Liver (tissue), 3 donors: ENCODE results near the gene UBXN4.

ENCODE experiments used
- CTCF ChIP-seq: fragments of 150-350 bp; IDR thresholded peaks from 2 replicates; pipeline ENCODE4 v1.5.1; 2017; ENCODE audit warnings: improper control_type of control experiment, low read depth, low read length; ENCODE audit not compliant: missing input control
- FOXA1 ChIP-seq: IDR thresholded peaks from 2 replicates; pipeline ENCODE4 v1.6.1; 2016; ENCODE audit warnings: antibody characterized with exemption
- JUND ChIP-seq, 2 donors: IDR thresholded peaks; 2 replicates each; pipeline ENCODE4 v1.6.1; 2016; ENCODE audit warnings: antibody characterized with exemption in 2 of 2
- MAX ChIP-seq: IDR thresholded peaks from 2 replicates; pipeline ENCODE4 v1.6.1; 2016; ENCODE audit warnings: antibody characterized with exemption
- REST ChIP-seq: IDR thresholded peaks from 2 replicates; pipeline ENCODE4 v1.6.1; 2016; ENCODE audit warnings: antibody characterized with exemption, mild to moderate bottlenecking
- TAF1 ChIP-seq: conservative IDR thresholded peaks from 2 replicates; pipeline ENCODE4 v1.6.1; 2016; ENCODE audit warnings: antibody characterized with exemption, mild to moderate bottlenecking
- donor health status: healthy.
- donor health status: healthy.

GRCh38 chr2:135825550-135826176, 84.0 kb downstream of the UBXN4 start:
- TF ChIP-seq CTCF (no peak), JUND (IDR thresholded peaks at IDR 0.05) (no peak), FOXA1 (no peak), REST (no peak), TAF1 (no peak), MAX (no peak)
